COLO829 (cell line): ENCODE results near the gene RCAN1.

Experiments used
- DNase-seq: peaks from one replicate; pipeline ENCODE4 v3.0.0; 2012; ENCODE audit warnings: low spot score

RCAN1 gene

DNA sequence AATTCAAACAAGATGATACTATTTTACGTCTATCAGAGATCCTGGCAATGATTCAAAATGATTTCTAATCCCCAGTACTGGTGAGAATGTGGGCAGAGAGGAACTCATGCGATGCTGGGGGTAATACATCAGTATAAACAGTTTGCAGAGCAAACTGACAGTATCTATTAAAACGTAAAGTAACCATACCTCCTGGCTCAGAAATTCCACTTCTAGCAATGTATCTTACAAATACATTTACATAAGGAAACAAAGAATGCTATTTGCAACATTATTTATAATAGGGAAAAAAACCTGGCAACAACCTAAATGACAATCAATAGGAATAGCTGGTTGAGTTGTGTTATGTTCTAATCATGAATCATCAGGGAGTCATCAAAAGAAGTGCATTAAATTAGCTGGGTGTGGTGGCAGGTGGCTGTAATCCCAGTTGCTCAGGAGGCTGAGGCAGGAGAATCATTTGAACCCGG is 15.9 kb downstream of the RCAN1 start:
- DNase-seq: no peak

DNA sequence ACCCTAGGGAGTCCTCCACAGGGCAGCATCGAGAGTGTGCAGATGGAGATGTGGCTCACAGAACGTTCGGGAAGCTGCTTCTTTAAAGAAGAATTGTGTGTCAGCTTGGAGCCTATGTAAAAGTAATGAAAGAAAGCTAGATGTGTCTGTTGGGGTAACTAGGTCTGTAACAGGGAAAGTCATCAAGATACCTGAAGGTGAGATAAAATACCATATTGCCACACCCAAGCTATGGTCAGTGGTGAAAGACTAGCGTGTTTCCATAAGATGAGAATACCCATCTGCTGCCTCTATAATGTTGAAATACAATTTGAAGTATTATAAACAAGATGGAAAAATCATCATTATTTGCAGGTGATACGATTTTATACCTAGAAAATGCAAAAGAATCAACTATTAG is 17.5 kb downstream of the RCAN1 start:
- DNase-seq: no peak

DNA sequence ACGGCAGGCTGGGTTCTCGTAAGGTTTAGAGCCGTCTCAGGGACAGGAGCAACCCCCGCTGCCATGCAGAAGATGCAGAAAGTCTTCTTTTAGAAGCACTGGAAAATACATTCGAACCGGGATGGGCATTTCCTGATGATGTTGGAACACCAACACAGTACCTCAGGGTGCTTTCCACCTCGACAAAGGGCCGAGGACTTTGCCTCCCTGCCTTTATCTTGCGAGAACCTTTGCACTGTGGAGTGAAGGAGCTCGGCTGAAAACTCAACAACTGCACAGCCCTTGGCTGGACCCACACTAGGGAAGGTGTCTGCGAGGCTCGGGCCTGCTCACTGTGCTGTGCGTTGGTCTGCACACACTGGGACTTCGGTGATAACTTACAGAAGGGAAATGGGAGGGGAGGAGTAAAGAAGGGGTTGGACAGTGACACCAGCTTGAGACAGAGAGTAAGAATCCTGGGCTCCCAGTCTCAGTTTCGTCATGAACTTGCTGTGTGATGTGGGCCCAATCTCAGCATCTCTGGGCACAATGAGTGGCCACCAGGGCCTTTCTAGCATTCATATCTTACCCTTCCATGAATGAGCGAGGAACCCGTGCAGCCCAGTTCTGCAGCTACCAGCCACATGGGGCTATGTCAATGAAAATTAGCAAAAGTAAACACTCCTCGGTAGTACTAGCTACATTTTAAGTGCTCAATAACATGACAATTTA is 18.2 kb downstream of the RCAN1 start:
- no peak for DNase-seq

DNA sequence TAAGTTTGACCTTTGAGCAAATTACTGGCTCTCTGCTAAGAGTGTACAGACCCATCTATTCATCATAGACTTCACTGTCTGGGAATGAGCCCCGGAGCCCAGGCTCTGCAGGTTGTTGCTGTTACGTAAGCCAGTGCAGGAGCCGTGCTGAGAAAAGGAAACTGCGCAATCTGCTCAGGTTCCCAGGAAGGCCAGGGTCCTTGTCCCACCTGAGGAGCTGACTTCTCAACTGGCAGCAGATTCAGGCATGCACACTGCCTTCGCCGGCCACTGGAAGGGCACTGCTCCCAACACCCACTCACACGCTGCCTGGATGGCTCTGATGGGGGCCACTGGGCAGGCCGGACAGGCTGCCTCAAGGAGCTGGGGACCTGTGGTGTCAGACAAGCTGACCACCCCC is 19.5 kb downstream of the RCAN1 start:
- no peak for DNase-seq

DNA sequence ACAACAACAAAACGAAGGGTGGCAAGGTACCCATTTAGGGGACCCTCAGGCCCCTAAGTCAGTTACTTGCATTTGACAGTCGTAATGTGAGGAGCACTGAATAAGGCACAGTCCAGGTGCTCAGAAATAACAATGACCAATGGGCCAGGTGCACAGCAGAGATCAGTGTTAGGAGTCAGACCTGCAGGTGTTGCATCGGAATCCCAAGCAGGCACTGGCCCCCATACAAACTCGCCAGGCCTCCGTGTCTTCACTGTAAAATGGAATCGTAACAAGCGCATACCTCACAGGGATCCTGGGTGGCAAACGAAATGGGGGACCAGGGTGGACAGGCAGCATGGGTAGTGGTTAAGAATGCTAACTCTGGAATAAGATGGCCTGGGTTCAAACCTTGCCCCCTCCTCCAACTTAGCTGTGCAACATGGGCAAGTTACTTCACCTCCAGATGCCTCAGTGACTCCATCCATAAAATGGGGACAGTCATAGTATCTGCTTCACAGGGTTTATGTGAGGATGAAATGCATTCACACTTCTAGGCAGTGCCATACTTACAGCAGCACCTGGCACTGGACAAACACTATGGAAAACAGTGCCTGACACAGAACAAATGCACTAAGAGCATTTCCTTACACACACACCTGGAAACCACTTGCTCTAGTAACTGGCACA is 20.2 kb downstream of the RCAN1 start:
- no peak for DNase-seq

DNA sequence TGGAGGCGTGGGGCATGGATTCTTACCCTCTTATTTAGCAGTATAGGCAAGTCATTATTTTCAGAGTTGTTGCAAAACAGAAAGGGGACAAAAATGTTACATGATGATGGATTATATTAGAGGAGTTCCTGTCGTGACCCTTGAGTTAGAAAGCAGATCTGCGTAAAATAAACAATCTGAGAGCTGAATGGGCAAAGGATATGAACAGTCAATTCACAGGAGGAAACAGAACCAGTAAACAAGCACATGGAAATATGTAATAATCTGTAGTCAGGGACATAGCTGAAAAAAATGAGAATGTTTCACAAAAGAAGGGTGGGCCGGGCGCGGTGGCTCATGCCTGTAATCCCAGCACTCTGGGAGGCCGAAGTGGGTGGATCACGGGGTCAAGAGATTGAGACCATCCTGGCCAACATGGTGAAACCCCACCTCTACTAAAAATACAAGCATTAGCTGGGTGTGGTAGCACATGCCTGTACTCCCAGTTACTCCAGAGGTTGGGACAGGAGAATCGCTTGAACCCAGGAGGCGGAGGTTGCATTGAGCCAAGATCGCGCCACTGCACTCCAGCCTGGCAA is 20.9 kb downstream of the RCAN1 start:
- DNase-seq: no peak

DNA sequence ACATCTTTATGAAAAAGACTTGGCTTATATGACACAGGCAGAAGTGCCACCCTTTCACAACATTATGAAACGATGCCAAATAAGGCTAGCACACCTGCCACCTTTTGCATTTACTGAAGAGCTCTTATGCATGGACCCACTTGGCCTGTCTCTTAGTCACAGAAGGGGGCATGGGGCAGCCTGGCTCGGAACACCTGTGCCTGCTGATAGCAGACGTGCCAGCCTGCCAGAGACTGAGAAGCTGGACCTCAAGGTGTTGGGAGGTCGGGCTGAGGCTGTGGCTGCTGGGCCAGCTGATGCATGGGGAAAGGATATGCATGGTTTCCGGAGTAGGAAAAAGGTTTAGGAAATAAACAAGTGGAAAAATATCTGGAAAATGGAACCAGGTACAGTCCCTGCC is 21.5 kb downstream of the RCAN1 start:
- DNase-seq: no peak

DNA sequence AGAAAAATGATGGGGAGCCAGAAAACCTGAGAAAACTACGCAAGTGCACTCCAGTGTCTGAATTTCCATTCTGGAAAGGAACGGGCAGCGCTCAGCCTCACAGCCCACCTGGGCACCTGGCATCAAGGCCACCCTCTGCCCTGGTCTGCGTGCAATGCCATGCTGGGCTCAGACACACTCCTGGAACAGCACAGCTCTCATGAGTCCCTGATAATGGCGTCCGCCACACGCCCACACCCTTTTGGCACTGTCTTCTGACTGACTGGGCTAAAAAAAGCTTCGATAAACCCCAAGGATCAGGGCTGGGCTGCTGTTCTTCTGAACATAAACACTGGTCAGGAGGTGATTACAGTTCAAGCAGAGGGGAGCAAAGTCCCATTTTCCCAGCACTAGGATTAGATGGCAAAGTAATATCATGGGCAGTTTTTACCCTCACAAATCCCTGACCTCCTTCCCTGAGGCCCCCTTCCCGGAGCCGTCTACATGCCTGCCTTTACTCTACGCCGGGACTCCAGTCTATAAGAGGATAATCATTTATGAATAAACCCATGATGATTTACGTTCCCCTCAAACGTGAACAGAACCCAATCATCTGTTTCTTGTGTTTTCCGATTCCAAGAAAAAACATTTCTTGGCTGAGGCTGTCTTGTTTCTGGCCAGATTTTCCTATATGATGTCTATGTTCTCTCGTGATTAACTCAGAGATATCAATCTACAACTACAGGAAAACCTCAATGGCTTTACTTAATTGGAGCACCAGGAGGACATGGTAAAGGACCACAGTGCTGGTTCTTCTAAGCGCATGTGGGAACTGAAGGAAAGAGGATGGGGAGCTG is 22.6 kb downstream of the RCAN1 start:
- no peak for DNase-seq

DNA sequence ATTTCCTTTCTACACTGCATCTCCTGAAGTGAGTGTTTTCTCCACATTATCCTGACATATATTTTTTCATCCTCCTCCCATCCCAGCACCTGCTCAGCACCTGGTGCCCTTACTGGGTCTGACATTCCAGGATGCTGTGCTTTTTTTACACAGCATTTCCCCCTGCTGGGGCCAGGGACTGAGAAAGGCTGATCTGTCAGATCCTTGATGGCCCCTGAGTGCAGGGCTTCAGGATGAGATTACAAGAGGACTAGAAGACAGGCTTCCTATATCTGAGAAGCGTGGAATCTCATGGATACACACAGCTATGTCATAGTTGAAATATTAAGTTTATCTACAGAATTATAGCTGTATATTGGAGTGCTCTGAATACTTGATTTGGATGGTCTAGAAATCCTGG is 24.4 kb downstream of the RCAN1 start:
- no peak for DNase-seq

DNA sequence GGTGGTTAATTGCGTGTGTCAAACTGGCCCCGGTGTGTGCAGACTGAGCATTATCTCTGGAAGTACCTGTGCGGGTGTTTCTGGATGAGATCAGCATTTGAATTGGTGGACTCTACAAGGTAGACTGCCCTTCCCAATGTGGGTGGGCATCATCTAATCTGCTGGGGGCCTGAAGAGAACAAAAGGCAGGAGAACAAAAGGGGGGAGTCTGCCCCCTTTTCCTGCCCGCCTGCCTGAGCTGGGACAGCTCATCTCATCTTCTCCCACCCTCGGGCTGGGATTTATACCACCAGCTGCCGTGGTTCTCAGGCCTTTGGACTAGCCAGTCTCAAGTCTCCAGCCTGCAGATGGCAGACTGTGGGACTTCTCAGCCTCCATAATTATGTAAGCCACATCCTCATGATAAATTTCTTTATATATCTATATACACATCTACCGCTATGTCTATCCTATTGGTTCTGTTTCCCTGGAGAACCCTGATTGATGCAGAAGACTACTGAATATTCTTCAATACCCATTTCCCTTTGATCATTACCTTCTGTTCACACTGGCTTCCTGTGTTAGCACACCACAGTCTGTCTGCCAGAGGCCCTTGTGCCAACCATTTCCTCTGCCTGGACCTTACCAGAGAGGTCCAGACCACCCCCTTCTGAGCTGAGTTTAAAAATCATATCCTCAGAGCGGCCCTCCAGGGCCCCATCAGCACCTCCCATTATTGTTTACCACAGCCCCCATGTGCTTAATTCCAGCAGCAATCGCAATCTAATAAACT is 25.2 kb downstream of the RCAN1 start:
- DNase-seq: no peak

DNA sequence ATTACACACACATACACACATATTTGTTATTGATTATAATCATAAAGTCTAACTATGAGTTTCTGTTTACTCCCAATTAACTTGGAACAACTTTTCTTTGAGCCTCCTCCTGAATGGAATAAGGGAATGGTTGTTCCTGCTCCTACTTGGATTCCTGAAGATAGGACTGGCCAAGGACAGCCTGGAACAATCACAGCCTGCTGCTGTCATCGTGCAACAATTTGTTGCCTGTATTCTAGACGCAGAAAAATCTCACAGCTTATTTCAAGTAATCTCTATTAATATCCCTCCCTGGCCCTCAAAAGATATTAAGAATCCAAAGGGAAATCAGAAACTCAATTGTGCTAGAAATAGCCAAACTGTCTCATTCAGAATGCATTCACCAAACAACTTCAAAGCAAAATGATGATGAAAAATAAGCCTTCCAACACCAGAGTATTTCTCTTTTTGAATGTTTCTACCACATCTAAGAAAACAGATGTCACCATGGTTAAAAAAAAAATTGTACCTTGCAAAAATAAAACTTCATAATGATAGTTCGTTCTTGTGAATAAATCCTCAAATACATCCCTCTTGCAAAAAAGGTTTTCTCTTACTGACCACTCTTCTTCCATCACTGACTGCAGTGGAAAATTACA is 30.9 kb downstream of the RCAN1 start:
- peak; percentile 43 for DNase-seq

DNA sequence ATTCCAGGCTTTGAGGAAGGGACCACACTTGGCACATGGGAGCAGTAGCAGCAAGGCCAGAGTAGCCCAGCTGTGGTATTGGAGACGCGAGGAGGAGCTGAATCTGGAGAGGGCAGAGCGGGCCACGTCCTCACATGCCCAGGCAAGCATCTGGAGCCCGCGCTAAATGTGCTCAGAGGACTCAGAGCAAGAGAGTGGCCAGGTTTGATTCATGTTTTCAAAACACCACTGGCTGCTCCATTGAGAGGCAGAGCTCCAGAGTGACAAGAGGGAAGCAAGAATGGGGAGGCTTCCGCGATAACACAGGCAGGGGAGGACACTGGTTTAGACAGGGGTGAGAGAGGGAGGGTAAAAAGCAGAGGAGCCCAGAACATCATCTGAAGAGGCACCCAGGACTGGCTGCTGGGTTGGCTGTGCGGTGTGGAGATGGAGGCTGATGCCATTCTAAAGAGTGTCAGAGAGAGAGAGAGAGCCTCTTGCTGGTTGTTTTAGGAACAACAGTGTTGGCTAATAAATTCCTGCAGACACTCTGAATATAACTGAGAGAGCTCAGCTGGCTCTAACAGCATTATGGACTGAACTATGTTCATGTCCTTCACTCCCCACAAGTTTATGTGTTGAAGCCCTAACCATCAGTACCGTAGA is 32.3 kb downstream of the RCAN1 start:
- DNase-seq: peak; percentile 66

DNA sequence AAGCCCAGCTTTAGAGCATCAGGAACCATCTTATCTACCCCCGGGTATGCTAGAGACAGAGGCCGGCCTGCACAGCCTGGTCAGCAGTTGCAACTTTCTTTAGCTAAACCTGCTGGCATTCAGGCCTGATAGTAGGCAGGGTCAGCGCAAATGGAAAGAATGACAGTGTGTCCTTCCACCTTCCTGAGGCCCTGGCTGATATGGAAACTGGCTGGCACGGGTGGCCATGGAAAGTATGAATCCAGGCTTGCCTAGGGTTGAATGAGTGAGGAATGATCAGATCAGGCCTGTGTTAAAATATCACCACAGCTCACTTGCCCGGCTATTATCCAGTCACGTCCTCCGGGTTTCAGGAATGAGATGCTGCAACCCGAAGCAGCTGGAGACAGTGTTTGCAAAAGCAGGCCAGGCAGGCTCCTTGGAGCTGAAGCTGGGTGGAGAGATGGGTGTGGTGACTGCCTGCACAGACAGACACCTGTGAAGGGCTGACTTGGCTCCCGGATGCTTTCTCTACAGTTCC is 34.7 kb downstream of the RCAN1 start:
- DNase-seq: no peak

DNA sequence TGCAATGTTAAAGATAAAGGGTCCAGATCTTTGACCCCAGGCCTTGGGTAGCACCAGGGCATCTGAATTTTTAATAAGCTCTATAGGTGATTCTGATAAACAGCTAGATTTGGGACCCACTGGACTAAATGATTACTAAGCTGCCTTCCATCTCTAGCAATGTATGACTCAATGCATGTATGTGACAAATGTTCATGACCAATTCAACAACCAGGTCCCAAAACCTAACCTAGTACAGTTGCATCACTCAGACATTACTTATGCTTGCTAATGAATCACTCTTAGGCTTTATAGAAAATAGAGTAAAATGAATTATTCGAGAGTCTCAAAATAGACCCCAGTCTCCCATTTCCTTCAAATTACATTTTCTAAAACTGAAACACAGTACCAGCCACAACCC is 35.5 kb downstream of the RCAN1 start:
- no peak for DNase-seq

DNA sequence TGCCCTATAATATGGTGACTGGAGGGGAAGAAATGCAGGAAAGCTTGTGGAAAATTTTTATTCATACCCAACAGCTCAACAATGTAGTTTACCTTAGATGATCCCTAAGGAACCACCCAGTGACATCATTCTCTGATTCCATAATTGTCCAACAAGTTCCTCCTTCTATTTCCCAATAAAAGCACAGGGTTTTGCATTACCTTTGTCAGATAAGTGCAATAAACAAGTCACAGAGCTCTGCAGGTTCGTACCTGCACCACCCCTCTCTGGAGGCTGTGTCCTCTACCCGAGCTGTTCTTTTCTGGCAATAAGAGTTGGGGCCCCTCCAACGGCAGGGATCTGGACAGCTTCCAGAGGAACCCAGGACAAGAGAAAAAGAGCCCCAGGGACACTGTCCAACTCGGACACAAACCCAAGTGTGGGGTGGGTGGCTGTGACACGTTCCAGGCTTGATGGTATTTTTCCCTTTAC is 38.8 kb downstream of the RCAN1 start:
- DNase-seq: no peak

DNA sequence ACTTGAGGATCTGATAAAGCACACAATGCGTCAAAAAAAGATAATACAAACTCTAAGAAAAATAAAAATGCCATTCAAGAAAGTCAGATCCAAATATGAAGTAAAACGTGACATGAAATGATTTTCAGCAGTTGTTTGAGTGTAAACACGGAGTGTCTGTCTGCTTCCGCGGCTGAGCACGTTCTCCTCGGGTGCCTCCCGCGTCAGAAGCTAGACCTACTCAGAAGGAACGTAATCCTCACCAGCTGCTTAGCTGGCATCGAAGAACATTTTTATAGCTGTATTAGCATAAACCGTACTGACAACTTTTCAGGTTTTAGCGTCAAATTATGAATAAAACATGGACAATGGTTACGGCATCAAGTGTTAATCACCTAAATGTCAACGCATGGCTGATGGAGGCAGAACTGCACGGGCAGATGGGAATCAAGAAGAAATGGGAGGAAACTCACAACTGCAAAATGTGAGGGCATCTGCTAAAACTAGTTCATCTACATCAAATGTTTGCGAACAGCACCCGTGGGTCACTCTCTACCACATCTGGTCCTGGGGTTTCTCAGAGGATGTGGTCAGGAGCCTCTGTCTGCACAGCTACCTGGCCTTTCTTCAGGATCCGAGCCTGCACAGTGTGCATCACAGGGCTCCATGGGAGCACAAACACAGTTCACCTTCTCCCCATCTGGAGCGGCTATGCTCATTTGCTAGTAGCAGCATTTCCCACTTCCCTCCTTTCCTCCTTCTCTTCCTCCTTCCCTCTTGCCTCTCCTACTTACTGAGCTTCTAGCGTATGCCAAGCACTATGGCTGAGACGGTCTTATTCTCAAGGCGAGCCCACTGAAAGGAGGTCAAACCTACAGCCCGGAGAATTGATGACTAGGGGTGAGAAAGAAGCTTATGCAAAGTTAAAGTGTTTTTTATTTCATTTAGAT is 40.0 kb downstream of the RCAN1 start:
- DNase-seq: no peak

DNA sequence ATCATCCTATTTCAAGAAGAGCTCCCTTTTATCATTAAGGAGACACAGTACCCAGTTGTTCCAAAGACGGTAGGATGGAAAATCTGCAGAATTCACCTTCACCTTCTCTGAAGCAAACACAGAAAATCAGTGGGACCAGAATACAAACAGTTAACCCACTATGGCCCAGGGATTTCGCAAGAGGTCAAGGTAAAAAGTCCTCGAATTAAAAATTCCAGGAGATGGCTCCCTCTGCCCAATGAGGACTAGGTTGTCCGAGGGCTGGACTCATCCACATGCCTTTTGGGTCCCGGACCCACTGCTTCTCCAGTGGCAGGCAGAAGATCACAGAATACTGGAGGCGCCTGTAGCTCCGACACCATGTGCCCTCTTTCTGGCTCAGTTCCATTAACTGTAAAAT is 42.9 kb downstream of the RCAN1 start:
- DNase-seq: no peak

DNA sequence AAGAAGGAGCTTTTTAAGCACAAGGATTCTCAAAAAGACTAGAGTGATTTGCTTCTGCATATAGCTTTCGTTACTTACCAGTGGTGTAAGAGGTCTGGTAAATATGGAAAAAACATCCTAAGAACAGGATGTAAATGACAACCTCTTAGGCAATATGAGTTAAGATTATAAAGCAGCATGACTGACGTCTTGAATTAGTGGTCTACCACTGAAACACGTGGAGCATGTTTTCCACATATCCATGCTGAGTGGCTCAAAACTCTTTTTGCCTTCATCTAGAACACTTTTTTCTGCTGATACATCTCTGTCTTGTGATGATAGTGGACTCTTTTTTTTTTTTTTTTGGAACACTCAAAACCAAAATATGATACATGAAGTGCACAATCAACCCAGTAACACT is 44.6 kb downstream of the RCAN1 start:
- DNase-seq: no peak

DNA sequence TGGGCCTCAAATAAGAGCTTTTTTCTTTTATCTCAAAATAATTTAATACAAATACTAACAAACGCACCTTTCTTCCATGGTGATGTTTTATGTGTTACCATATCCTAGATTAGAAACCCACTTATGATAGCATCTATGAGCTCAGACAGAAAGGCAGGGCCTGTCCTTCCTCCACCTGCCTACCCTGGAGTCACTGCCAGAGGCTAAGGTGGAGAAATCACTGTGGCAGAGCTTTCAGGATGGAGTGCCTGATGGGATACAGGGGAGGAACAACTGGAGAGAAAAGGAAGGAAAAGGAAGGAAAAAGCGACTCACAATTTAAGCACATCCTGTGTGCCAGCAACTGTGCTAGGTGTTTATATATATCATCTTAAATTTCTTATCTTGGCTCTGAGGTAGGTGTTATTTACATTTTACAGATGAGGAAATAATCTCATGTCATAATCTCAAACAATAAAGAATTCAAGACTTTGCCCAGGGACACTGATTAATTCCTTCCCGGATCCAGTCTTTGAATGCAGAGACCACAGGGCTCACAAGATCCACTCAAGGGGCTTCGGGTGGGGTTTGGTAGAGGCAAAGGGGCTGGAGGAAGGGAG is 45.4 kb downstream of the RCAN1 start:
- no peak for DNase-seq
